ENCODE measurements around the gene VMA21. TPM values are rescaled to one million over a fixed set of nuclear protein-coding genes. Genes with fewer than 3 reads are reported as not detected.

VMA21 gene, protein sequence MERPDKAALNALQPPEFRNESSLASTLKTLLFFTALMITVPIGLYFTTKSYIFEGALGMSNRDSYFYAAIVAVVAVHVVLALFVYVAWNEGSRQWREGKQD
- 83.6 TPM for total RNA-seq

DNA sequence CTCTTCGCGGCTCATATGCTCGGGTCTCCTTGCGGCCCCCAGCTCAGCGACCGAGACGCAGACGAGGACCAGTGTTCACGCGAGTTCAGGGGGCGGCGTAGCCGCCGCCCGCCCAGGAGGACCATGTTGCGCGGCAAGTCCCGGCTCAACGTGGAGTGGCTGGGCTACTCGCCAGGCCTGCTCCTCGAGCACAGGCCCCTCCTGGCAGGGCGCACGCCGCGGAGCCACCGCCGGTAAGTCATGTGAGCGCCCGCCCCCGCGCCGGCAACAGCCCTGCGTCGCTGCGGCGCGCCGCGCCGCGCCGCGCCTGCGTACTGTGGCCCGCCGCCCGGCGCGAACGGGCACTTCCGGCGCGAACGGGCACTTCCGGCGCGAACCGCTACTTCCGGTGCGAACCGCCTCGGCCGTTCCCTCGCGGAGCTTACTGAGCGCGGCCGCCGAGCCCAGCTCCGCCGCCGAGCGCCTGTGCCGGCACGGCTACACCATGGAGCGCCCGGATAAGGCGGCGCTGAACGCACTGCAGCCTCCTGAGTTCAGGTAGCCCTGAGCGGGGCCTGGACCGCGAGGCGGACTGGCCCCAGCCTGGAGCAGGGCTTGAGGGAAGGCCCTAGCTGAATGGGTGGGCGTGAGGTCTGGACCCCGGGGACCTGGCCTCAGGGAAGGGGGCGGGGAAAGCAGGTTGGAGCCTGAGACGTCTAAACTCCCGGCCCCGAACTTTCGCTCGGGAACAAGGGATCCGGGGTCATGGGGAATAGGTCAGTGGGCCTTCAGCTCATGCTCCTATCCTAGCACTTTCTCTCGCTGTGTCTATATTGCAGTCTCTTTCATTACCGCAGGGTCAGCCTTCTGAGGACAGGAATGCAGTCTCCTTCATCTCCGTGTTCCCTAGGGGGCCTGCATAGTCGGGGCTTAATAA, at the start of gene VMA21:
Gene VMA21 (plus strand): TSS at position 382 of the 916 bp plus-strand sequence. CDS start 103 bp downstream, at position 485.

Other genes starting within 250 kb of the VMA21 start
- gene GPR50, start 220.6 kb upstream of the VMA21 start, total RNA-seq, result not detected
- gene PASD1, start 166.5 kb downstream of the VMA21 start, total RNA-seq, result not detected